Keratinocyte (primary cell): ENCODE results near the gene KIF17.

Experiments used
- CTCF ChIP-seq, 3 experiments: IDR thresholded peaks in 1 of 3; conservative IDR thresholded peaks in 1 of 3; optimal IDR thresholded peaks in 1 of 3; 2 replicates in 2 of 3; 3 replicates in 1 of 3; pipeline versions ENCODE3 to v1.5.1; 2011; ENCODE audit warnings: low read length in 3 of 3, mild to moderate bottlenecking in 3 of 3, moderate library complexity in 2 of 3, control low read depth in 1 of 3, inconsistent platforms in 1 of 3; ENCODE audit not compliant: insufficient read depth in 2 of 3; ENCODE audit errors: extremely low read depth in 1 of 3
- EZH2 ChIP-seq: IDR thresholded peaks from one replicate; pipeline ENCODE4 v1.6.1; 2012; ENCODE audit warnings: inconsistent platforms, mild to moderate bottlenecking, low read length, moderate library complexity

GRCh38 chr1:20717452-20718342 lies at the start of gene KIF17:
- TF ChIP-seq CTCF (optimal IDR thresholded peaks at IDR 0.05 in 1 of 3, IDR thresholded peaks at IDR 0.05 in 1 of 3, conservative IDR thresholded peaks at IDR 0.05 in 1 of 3; ENCODE audit: extremely low read depth in 1 of 3, insufficient read depth in 2 of 3, low read length in 3 of 3) (no peak), EZH2 (no peak)
